GM12878 (cell line): Measurements from ENCODE around the gene ZNF81. TPM values are rescaled to one million over a fixed set of nuclear protein-coding genes. Genes with fewer than 3 reads are reported as not detected.
"Not testable (repeated sequence)": the region's sequence is repeated elsewhere in the genome, so short reads cannot be mapped to it uniquely, and the experiment has no call there.

Experiments used
- ATAC-seq: fragments of 200-7000 bp; cut with Tn5 transposase; 3 replicates; pipeline ENCODE4 v1.9.1; 2020; ENCODE audit warnings: mild to moderate bottlenecking, moderate library complexity
- BruUV-seq: library from RNA; stranded (reverse); fragments of 400-500 nt; replicated peaks from 2 replicates; lab custom pipeline; 2021; lab: Mats Ljungman, UMichigan
- CTCF ChIA-PET: fragments of 300-600 bp; sonication (Branson Sonifier 250); formaldehyde crosslinking; extraction: SDS; loops from one replicate; lab custom pipeline; 2021; ENCODE audit warnings: inconsistent platforms; lab: Yijun Ruan, JAX
- POLR2A ChIA-PET: fragments of 350-600 bp; formaldehyde crosslinking; extraction: SDS; loops from one replicate; lab custom pipeline; 2021; ENCODE audit warnings: inconsistent platforms; lab: Charles Lee
- RAD21 ChIA-PET: fragments of 300-600 bp; sonication (Branson Sonifier 250); formaldehyde crosslinking; loops from one replicate; lab custom pipeline; 2023; ENCODE audit warnings: antibody characterized with exemption; ENCODE audit not compliant: unreplicated experiment; lab: Charles Lee
- SMC1A ChIA-PET: fragments of 300-600 bp; sonication (Branson Sonifier 250); formaldehyde crosslinking; loops from one replicate; lab custom pipeline; 2023; ENCODE audit not compliant: unreplicated experiment, uncharacterized antibody; lab: Charles Lee
- DNase-seq: peaks from one replicate; pipeline ENCODE4 v3.0.0-alpha.2; 2011; ENCODE audit warnings: low read depth, low spot score
- FAIRE-seq: peaks from 3 replicates; lab custom pipeline; 2011; peaks lifted over from hg19 to GRCh38; lab: Jason Lieb, UNC
- H2AFZ ChIP-seq: 2 replicates; pipeline ENCODE4 v1.6.0; 2011; ENCODE audit warnings: low read depth, low read length, control low read depth; ENCODE audit not compliant: control insufficient read depth
- H3K27ac ChIP-seq: 2 replicates; pipeline ENCODE4 v1.5.1; 2011; ENCODE audit warnings: control low read depth; ENCODE audit not compliant: control insufficient read depth, insufficient read depth
- H3K27me3 ChIP-seq, 2 experiments: replicated peaks in 1 of 2; 2 replicates each; pipeline versions ENCODE4 v1.6.0 to v1.6.1; 2011; ENCODE audit warnings: low read length in 1 of 2; ENCODE audit not compliant: control insufficient read depth in 2 of 2, insufficient read depth in 2 of 2
- H3K36me3 ChIP-seq, 2 experiments: 2 replicates each; pipeline ENCODE4 v1.5.1; 2011; ENCODE audit warnings: low read length in 1 of 2; ENCODE audit not compliant: control insufficient read depth in 2 of 2, insufficient read depth in 2 of 2
- H3K4me1 ChIP-seq: 2 replicates; pipeline ENCODE4 v1.6.1; 2011; ENCODE audit warnings: mild to moderate bottlenecking, low read length, moderate library complexity, mixed read lengths; ENCODE audit not compliant: control insufficient read depth, insufficient read depth
- H3K4me2 ChIP-seq: 2 replicates; pipeline ENCODE4 v1.6.0; 2011; ENCODE audit warnings: control low read depth; ENCODE audit not compliant: control insufficient read depth, insufficient read depth
- H3K4me3 ChIP-seq: fragments of 200-600 bp; sonication (generic); 2 replicates; pipeline ENCODE4 v1.5.1; 2016
- H3K79me2 ChIP-seq: 2 replicates; pipeline ENCODE4 v1.6.0; 2011; ENCODE audit warnings: low read length; ENCODE audit not compliant: control insufficient read depth, insufficient read depth
- H3K9ac ChIP-seq: 2 replicates; pipeline ENCODE4 v1.8.0; 2011; ENCODE audit warnings: low read length, control low read depth, mixed read lengths; ENCODE audit not compliant: control insufficient read depth, insufficient read depth
- H3K9me3 ChIP-seq: replicated peaks from 3 replicates; pipeline ENCODE4 v1.5.1; 2011; ENCODE audit warnings: mild to moderate bottlenecking, low read length; ENCODE audit not compliant: control insufficient read depth, insufficient read depth
- H4K20me1 ChIP-seq: 2 replicates; pipeline ENCODE4 v1.6.0; 2011; ENCODE audit not compliant: control insufficient read depth, insufficient read depth
- WGBS: methylation state at CpG from one replicate; pipeline ENCODE4 v1.1.6; 2016; ENCODE audit warnings: low lambda C conversion rate; ENCODE audit not compliant: insufficient replicate concordance, insufficient coverage; ENCODE audit errors: missing lambda C conversion rate; 5-methylcytosine and 5-hydroxymethylcytosine counted together
- in situ Hi-C: fragments of 300-500 bp; cut with MboI; formaldehyde crosslinking; loops from 9 replicates; pipeline ENCODE4 v1.14.3; 2018; ENCODE audit warnings: mixed read lengths
- intact Hi-C: fragments of 100-400 bp; cut with micrococcal nuclease; formaldehyde crosslinking; loops from one replicate; pipeline ENCODE4 v1.14.2; 2022; ENCODE audit not compliant: unreplicated experiment
- polyA plus RNA-seq, 11 experiments: library from polyadenylated mRNA; depleted of rRNA in 4 of 11; unstranded in 6 of 11; stranded (reverse) in 5 of 11; fragments of >200 nt; fragmentation: Nextera tagmentation in 4 of 11; fragmentation: Illumina TruSeq in 1 of 11; extraction: Ambion mirVana in 4 of 11; extraction: Trizol in 1 of 11; gene quantifications; 1 replicate in 1 of 11; 2 replicates in 10 of 11; pipeline versions ENCODE4 v1.2.1 to v1.2.3, GENCODE V29; 2011 to 2016; ENCODE audit warnings: inconsistent platforms in 2 of 11, missing spikeins in 2 of 11, low read depth in 1 of 11
- total RNA-seq, 4 experiments: library from RNA; depleted of rRNA in 3 of 4; stranded (reverse); fragments of >200 nt in 3 of 4; fragmentation: Illumina TruSeq in 1 of 4; extraction: Trizol in 1 of 4; gene quantifications; 2 replicates each; pipeline versions ENCODE4 v1.2.1 to v1.2.3, GENCODE V29; 2013 to 2021

ZNF81 gene
- total and polyA plus RNA-seq, 10 of the 15 experiments (the other 5 are each of a cell fraction or from before 2014, with no cell fraction given), result 3.4 to 7.2 (median 4.4) TPM

DNA sequence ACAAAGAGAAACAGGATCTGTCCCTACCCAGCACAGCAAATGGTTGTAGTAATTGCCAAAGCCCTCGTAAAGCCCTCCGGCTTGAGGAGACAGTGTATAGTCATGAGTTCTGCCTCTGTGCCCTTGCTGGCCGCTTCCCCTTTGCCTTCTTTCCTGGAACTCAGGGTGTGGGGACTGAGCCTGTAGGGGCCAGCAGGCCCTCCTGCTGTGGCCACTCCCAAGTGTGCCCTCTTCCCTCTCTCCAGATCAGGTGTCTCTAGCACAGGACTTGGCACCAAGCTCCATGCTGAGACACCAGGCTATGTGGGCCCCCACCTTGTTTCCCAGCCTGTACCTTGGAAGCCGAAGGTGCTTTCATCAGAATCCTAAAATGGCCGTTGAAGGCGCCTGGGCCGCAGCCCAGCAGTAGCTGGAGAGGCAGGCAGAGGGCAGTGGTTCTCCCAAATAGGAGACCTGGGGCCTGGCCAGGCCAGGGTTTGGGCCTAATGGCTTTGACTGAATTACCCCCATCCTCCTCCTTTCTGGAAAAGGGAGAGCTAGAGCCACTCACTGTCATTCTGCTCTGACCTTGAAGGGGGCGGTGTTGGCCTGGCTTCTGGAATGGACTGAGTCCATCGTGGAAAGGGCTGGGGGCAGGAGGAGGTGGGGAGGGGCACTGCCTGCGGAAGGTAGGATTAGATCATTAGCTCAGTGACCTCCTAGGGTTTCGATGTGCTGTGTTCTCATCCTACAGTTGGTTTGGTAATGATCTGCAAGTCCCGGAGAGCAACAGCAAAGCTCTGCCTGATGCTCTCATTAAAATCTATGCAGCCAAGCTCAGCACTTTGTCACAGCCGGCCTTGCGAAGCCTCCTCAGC, 30.1 kb upstream of the ZNF81 start:
- SMC1A ChIA-PET, ATAC-seq, H3K9me3 ChIP-seq, H3K27ac ChIP-seq, H3K27me3 ChIP-seq, RAD21 ChIA-PET, BruUV-seq, H3K9ac ChIP-seq, H3K79me2 ChIP-seq, H3K4me2 ChIP-seq, H3K4me3 ChIP-seq, FAIRE-seq, POLR2A ChIA-PET, H3K4me1 ChIP-seq, intact Hi-C loops, H2AFZ ChIP-seq, H4K20me1 ChIP-seq, H3K36me3 ChIP-seq, in situ Hi-C loops, DNase-seq: not testable (repeated sequence)
- CTCF ChIA-PET, result interaction anchor here (0.6 kb wide), 1 partner anchor 221 kb away, joined by 3 read pairs; no protein-coding TSS in a partner anchor
- 56% methylated on average over 13 of the region's 14 CpGs for WGBS

- in situ Hi-C loops, intact Hi-C loops, H3K27me3 ChIP-seq, RAD21 ChIA-PET, H3K36me3 ChIP-seq, H3K4me1 ChIP-seq, FAIRE-seq, H3K9ac ChIP-seq, H3K79me2 ChIP-seq, H3K9me3 ChIP-seq, POLR2A ChIA-PET, H3K4me2 ChIP-seq, DNase-seq, SMC1A ChIA-PET, BruUV-seq, H4K20me1 ChIP-seq, H3K27ac ChIP-seq, H2AFZ ChIP-seq, ATAC-seq, H3K4me3 ChIP-seq: not testable (repeated sequence)
- CTCF ChIA-PET, result interaction anchor here (0.6 kb wide), 1 partner anchor 220 kb away, joined by 3 read pairs; no protein-coding TSS in a partner anchor
- 31% methylated on average over 3 of the region's 3 CpGs for WGBS
These were observed 29.5 kb upstream of the ZNF81 start for GRCh38 chrX:47807272-47807538.
